GM12872 (cell line): ENCODE measurements around the gene GPN1.

ENCODE experiments used
- CTCF ChIP-seq: IDR thresholded peaks from 3 replicates; pipeline ENCODE4 v1.5.1; 2011; ENCODE audit warnings: low read depth, mild to moderate bottlenecking, low read length, moderate library complexity; ENCODE audit not compliant: insufficient read depth

GPN1 gene

GRCh38 chr2:27652790-27653189 is 23.9 kb downstream of the GPN1 start:
- TF ChIP-seq CTCF: no peak

- TF ChIP-seq CTCF: no peak
These were observed 24.5 kb downstream of the GPN1 start for GRCh38 chr2:27653397-27653796.

- TF ChIP-seq CTCF: no peak
These were observed 26.5 kb downstream of the GPN1 start for GRCh38 chr2:27655155-27655951.

- no peak for TF ChIP-seq CTCF
These were observed 32.5 kb downstream of the GPN1 start for GRCh38 chr2:27661371-27661770.

GRCh38 chr2:27663285-27664153 is 34.7 kb downstream of the GPN1 start, which contains the start of the genes SLC4A1AP and SUPT7L:
Gene SLC4A1AP (plus strand): TSS chr2:27663889. CDS start chr2:27663915, 26 bp downstream.
Gene SUPT7L (minus strand): TSS chr2:27663614. CDS start chr2:27662192, 1,422 bp downstream.
- no peak for TF ChIP-seq CTCF

GRCh38 chr2:27664154-27664574 is 35.3 kb downstream of the GPN1 start:
- TF ChIP-seq CTCF: no peak
